ENCODE measurements around the gene DCUN1D3. TPM values are rescaled to one million over a fixed set of nuclear protein-coding genes. Genes with fewer than 3 reads are reported as not detected.

DCUN1D3 gene
- total and polyA plus RNA-seq, 2 donors (not counting 3 experiments of a cell fraction or from before 2014, with no cell fraction given): 10.4 to 35.0 TPM

DNA sequence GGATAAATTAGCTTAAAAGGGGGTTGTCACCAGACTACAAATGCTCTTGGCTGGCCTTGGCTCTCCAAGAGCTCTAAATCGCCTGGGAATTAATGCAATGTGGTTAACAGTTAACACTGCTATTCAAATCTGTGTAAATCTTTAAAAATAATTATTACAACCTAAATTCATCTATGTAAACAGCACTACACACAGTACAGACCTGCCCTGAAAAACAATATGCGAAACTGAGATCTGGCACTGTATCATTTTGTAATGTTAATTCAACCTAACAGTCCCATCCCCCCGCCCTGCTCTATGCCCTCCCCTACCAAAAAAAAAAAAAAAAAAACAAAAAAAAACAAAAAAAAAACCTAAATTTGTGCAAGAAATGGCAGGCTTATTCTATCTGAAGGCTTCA is 40.9 kb downstream of the DCUN1D3 start:
- Histone ChIP-seq H3K4me3 (replicated peaks in 1 of 3; ENCODE audit: insufficient read depth in 1 of 3, low read depth in 1 of 3, low read length in 3 of 3) (no peak overlapping the region), H3K4me1 (ENCODE audit: control insufficient read depth, extremely low read depth, insufficient read depth, low read length) (peaks cover 18% of the 10 kb centered on the region), H4K20me1 (replicated peaks; ENCODE audit: control insufficient read depth, extremely low read depth, insufficient read depth, low read length) (no peaks in the 10 kb centered on the region), H2AFZ (ENCODE audit: low read depth, low read length) (no peak overlapping the region), H3K4me2 (ENCODE audit: insufficient read depth, low read length) (no peak overlapping the region), H3K9me1 (replicated peaks; ENCODE audit: control insufficient read depth, extremely low read depth, insufficient read depth, low read length) (no peaks in the 10 kb centered on the region), H3K79me2 (ENCODE audit: control insufficient read depth, insufficient read depth, low read length) (peaks cover 42% of the 10 kb centered on the region), H3K9ac (replicated peaks; ENCODE audit: extremely low read depth, insufficient read depth, low read length) (no peak overlapping the region), H3K27me3 (ENCODE audit: control insufficient read depth in 2 of 2, insufficient read depth in 2 of 2, low read length in 2 of 2) (no peaks in the 10 kb centered on the region), H3K36me3 (ENCODE audit: control insufficient read depth in 2 of 2, extremely low read depth in 1 of 2, insufficient read depth in 2 of 2, low read length in 2 of 2) (peaks cover 26 to 28% of the 10 kb centered on the region in 2 experiments), H3K27ac (ENCODE audit: insufficient read depth, low read depth, low read length) (no peak overlapping the region), H3K9me3 (replicated peaks; ENCODE audit: control insufficient read depth, insufficient read depth, low read length) (no peaks in the 10 kb centered on the region)
- DNase-seq (ENCODE audit: low read depth, low spot score): no peak
- no peak for TF ChIP-seq FOS (IDR thresholded peaks at IDR 0.05; ENCODE audit: borderline replicate concordance, insufficient read depth, low read length)
- TF ChIP-seq CTCF (IDR thresholded peaks at IDR 0.05; ENCODE audit: extremely low read depth in 1 of 2, insufficient read depth in 1 of 2, low read depth in 1 of 2, low read length in 2 of 2): no peak
- TF ChIP-seq EZH2 (IDR thresholded peaks at IDR 0.05; ENCODE audit: borderline replicate concordance, low read depth, low read length, severe bottlenecking): no peak
- TF ChIP-seq MYC (IDR thresholded peaks at IDR 0.05; ENCODE audit: low read depth, low read length): no peak
- TF ChIP-seq JUN (IDR thresholded peaks at IDR 0.05; ENCODE audit: borderline replicate concordance, insufficient read depth, insufficient read length, low read depth): no peak
- intact Hi-C loops (cut with micrococcal nuclease): no loop called here
- FAIRE-seq: no peak
- BruUV-seq (replicated peaks): no TSS peak
- dilution Hi-C loops (cut with MboI; ENCODE audit: extremely low pct_ligation_motif_present, low sequenced_read_pairs): no loop called here
- ChIA-PET CTCF (no interaction called here), POLR2A (no interaction called here)

- intact Hi-C loops (cut with micrococcal nuclease): no loop called here
- peaks cover 25 to 26% of the 10 kb centered on the region in 2 experiments for H3K36me3 ChIP-seq (ENCODE audit: control insufficient read depth in 2 of 2, extremely low read depth in 1 of 2, insufficient read depth in 2 of 2, low read length in 2 of 2)
Observed at GRCh38 chr16:20857281-20857680, 42.9 kb downstream of the DCUN1D3 start.

More at GRCh38 chr16:20857281-20857680, 42.9 kb downstream of the DCUN1D3 start:
- H4K20me1 ChIP-seq (replicated peaks; ENCODE audit: control insufficient read depth, extremely low read depth, insufficient read depth, low read length): no peaks in the 10 kb centered on the region
- no peak overlapping the region for H3K9ac ChIP-seq (replicated peaks; ENCODE audit: extremely low read depth, insufficient read depth, low read length)
- H3K9me3 ChIP-seq (replicated peaks; ENCODE audit: control insufficient read depth, insufficient read depth, low read length): no peaks in the 10 kb centered on the region
- no peaks in the 10 kb centered on the region for H3K27me3 ChIP-seq (ENCODE audit: control insufficient read depth in 2 of 2, insufficient read depth in 2 of 2, low read length in 2 of 2)
- dilution Hi-C loops (cut with MboI; ENCODE audit: extremely low pct_ligation_motif_present, low sequenced_read_pairs): no loop called here
- no peak overlapping the region for H3K27ac ChIP-seq (ENCODE audit: insufficient read depth, low read depth, low read length)
- no peak overlapping the region for H2AFZ ChIP-seq (ENCODE audit: low read depth, low read length)
- H3K4me2 ChIP-seq (ENCODE audit: insufficient read depth, low read length): no peak overlapping the region
- no peak overlapping the region for H3K4me3 ChIP-seq (replicated peaks in 1 of 3; ENCODE audit: insufficient read depth in 1 of 3, low read depth in 1 of 3, low read length in 3 of 3)
- ChIA-PET POLR2A (no interaction called here), CTCF (interaction anchor here (1.0 kb wide), 1 partner anchor 17 kb away, joined by 4 read pairs; no protein-coding TSS in a partner anchor)
- peaks cover 35% of the 10 kb centered on the region for H3K4me1 ChIP-seq (ENCODE audit: control insufficient read depth, extremely low read depth, insufficient read depth, low read length)
- BruUV-seq (replicated peaks): no TSS peak
- no peaks in the 10 kb centered on the region for H3K9me1 ChIP-seq (replicated peaks; ENCODE audit: control insufficient read depth, extremely low read depth, insufficient read depth, low read length)
- peaks cover 23% of the 10 kb centered on the region for H3K79me2 ChIP-seq (ENCODE audit: control insufficient read depth, insufficient read depth, low read length)
- FAIRE-seq (no peak), DNase-seq (ENCODE audit: low read depth, low spot score) (no peak)
- no peak for TF ChIP-seq EZH2 (IDR thresholded peaks at IDR 0.05; ENCODE audit: borderline replicate concordance, low read depth, low read length, severe bottlenecking)
- TF ChIP-seq CTCF (IDR thresholded peaks at IDR 0.05; ENCODE audit: extremely low read depth in 1 of 2, insufficient read depth in 1 of 2, low read depth in 1 of 2, low read length in 2 of 2): no peak
- TF ChIP-seq POLR2A (IDR thresholded peaks at IDR 0.05; ENCODE audit: low read depth, low read length): no peak
- no peak for TF ChIP-seq MYC (IDR thresholded peaks at IDR 0.05; ENCODE audit: low read depth, low read length)

All from endothelial cell of umbilical vein (primary cell).